Neural progenitor cell (in vitro differentiated cells): ENCODE results near the gene BCOR.

Experiments
- EZH2 ChIP-seq: fragments of 200-600 bp; sonication (generic); IDR thresholded peaks from 2 replicates; pipeline ENCODE4 v1.6.1; 2017; ENCODE audit warnings: antibody characterized with exemption, mild to moderate bottlenecking, moderate library complexity
- TF ChIP-seq, protein P1 (sequence below): fragments of 200-600 bp; sonication (generic); IDR thresholded peaks from 2 replicates; pipeline ENCODE4 v1.5.1; 2017; ENCODE audit warnings: antibody characterized with exemption, mild to moderate bottlenecking

DNA sequence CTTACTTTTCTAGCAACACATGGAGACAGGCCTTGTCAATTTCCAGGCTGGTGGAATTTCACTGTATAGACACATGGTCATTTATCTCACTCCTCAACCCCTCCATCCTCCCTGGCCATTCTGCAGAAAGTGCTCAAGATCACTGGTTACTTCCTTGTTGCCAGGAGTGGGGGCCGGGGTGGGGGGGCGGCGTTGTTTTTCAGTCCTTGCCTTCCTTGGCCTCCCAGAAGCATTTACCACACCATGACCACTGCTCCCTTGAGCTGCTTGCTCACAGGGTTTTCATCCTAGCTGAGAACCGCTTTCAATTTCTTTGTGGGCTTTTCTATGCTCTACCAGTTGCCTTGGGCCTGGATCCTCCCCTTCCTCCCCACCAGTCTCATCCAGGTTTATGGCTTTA, 14.1 kb upstream of the BCOR start:
- no peak for TF ChIP-seq EZH2
- TF ChIP-seq, protein P1, sequence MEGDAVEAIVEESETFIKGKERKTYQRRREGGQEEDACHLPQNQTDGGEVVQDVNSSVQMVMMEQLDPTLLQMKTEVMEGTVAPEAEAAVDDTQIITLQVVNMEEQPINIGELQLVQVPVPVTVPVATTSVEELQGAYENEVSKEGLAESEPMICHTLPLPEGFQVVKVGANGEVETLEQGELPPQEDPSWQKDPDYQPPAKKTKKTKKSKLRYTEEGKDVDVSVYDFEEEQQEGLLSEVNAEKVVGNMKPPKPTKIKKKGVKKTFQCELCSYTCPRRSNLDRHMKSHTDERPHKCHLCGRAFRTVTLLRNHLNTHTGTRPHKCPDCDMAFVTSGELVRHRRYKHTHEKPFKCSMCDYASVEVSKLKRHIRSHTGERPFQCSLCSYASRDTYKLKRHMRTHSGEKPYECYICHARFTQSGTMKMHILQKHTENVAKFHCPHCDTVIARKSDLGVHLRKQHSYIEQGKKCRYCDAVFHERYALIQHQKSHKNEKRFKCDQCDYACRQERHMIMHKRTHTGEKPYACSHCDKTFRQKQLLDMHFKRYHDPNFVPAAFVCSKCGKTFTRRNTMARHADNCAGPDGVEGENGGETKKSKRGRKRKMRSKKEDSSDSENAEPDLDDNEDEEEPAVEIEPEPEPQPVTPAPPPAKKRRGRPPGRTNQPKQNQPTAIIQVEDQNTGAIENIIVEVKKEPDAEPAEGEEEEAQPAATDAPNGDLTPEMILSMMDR = no peak
